PC-3 (cell line): ENCODE results near the gene ZC3H7A. TPM values are rescaled to one million over a fixed set of nuclear protein-coding genes. Genes with fewer than 3 reads are reported as not detected.

Source experiments
- ATAC-seq: fragments of 200-7000 bp; cut with Tn5 transposase; 2 replicates; pipeline ENCODE4 v1.9.1; 2020; ENCODE audit warnings: mild to moderate bottlenecking, moderate library complexity
- BruUV-seq: library from RNA; stranded (reverse); fragments of 400-500 nt; replicated peaks from 2 replicates; lab custom pipeline; 2021; lab: Mats Ljungman, UMichigan
- CTCF ChIA-PET: fragments of 300-600 bp; sonication (Branson Sonifier 250); formaldehyde crosslinking; loops from one replicate; lab custom pipeline; 2022; ENCODE audit warnings: antibody characterized with exemption; lab: Charles Lee
- POLR2A ChIA-PET: fragments of 300-600 bp; sonication (Branson Sonifier 250); formaldehyde crosslinking; loops from one replicate; lab custom pipeline; 2022; ENCODE audit warnings: antibody characterized with exemption; ENCODE audit not compliant: unreplicated experiment; lab: Charles Lee
- DNase-seq: peaks from one replicate; pipeline ENCODE4 v3.0.0-alpha.2; 2015
- H2AFZ ChIP-seq: fragments of 300-600 bp; sonication (generic); 2 replicates; pipeline ENCODE4 v1.6.0; 2016; ENCODE audit warnings: antibody characterized with exemption, low read length
- H3F3A ChIP-seq: fragments of 300-600 bp; sonication (generic); one replicate; pipeline ENCODE4 v1.6.0; 2017; ENCODE audit warnings: antibody characterized with exemption, low read length, control low read depth, mild to moderate bottlenecking; ENCODE audit not compliant: unreplicated experiment
- H3K27ac ChIP-seq: fragments of 300-600 bp; sonication (generic); 2 replicates; pipeline ENCODE4 v1.5.1; 2016; ENCODE audit warnings: mild to moderate bottlenecking, low read length
- H3K27me3 ChIP-seq: fragments of 300-600 bp; sonication (generic); 2 replicates; pipeline ENCODE4 v1.6.1; 2016; ENCODE audit warnings: low read length, mixed read lengths
- H3K36me3 ChIP-seq: fragments of 300-600 bp; sonication (generic); 2 replicates; pipeline ENCODE4 v1.6.1; 2016; ENCODE audit warnings: low read depth, mixed run types, low read length, mixed read lengths
- H3K4me1 ChIP-seq: fragments of 300-600 bp; sonication (generic); 2 replicates; pipeline ENCODE4 v1.5.1; 2016; ENCODE audit warnings: low read length; ENCODE audit not compliant: insufficient read depth
- H3K4me2 ChIP-seq: fragments of 300-600 bp; sonication (generic); 2 replicates; pipeline ENCODE4 v1.6.0; 2016; ENCODE audit warnings: low read length
- H3K4me3 ChIP-seq: fragments of 300-600 bp; sonication (generic); 2 replicates; pipeline ENCODE4 v1.5.1; 2016; ENCODE audit warnings: mild to moderate bottlenecking, low read length, mixed read lengths
- H3K79me2 ChIP-seq: fragments of 300-600 bp; sonication (generic); 2 replicates; pipeline ENCODE4 v1.6.1; 2017; ENCODE audit warnings: low read length, mixed read lengths
- H3K9ac ChIP-seq: fragments of 300-600 bp; sonication (generic); 2 replicates; pipeline ENCODE4 v1.6.0; 2016; ENCODE audit warnings: mild to moderate bottlenecking, low read length
- H3K9me2 ChIP-seq: fragments of 300-600 bp; sonication (generic); replicated peaks from 2 replicates; pipeline ENCODE4 v1.6.1; 2016; ENCODE audit warnings: mixed run types, low read length, mixed read lengths
- H3K9me3 ChIP-seq: fragments of 300-600 bp; sonication (generic); 2 replicates; pipeline ENCODE4 v1.6.1; 2016; ENCODE audit warnings: low read length, mixed read lengths
- H4K20me1 ChIP-seq: fragments of 300-600 bp; sonication (generic); 2 replicates; pipeline ENCODE4 v1.6.1; 2016; ENCODE audit warnings: low read length, mixed read lengths
- CTCF ChIP-seq: fragments of 300-600 bp; sonication (generic); conservative IDR thresholded peaks from 2 replicates; pipeline ENCODE4 v1.5.1; 2017; ENCODE audit warnings: antibody characterized with exemption, low read depth, mild to moderate bottlenecking, low read length
- EZH2 ChIP-seq: fragments of 300-600 bp; sonication (generic); IDR thresholded peaks from one replicate; pipeline ENCODE4 v1.6.1; 2017; ENCODE audit warnings: antibody characterized with exemption, mild to moderate bottlenecking, low read length; ENCODE audit not compliant: unreplicated experiment
- EZH2phosphoT487 ChIP-seq: fragments of 300-600 bp; sonication (generic); IDR thresholded peaks from 2 replicates; pipeline ENCODE4 v1.6.1; 2018; ENCODE audit warnings: mild to moderate bottlenecking, antibody characterized with exemption, low read length, borderline replicate concordance
- intact Hi-C: fragments of 100-400 bp; cut with micrococcal nuclease; formaldehyde crosslinking; loops from 2 replicates; pipeline ENCODE4 v1.9.0; 2023
- total RNA-seq: library from RNA; depleted of rRNA; stranded (reverse); fragments of >200 nt; gene quantifications from 2 replicates; pipeline ENCODE4 v1.2.3, GENCODE V29; 2014

The ZC3H7A gene
- total RNA-seq, 1 experiment from 2014 or later, result 21.2 TPM

DNA sequence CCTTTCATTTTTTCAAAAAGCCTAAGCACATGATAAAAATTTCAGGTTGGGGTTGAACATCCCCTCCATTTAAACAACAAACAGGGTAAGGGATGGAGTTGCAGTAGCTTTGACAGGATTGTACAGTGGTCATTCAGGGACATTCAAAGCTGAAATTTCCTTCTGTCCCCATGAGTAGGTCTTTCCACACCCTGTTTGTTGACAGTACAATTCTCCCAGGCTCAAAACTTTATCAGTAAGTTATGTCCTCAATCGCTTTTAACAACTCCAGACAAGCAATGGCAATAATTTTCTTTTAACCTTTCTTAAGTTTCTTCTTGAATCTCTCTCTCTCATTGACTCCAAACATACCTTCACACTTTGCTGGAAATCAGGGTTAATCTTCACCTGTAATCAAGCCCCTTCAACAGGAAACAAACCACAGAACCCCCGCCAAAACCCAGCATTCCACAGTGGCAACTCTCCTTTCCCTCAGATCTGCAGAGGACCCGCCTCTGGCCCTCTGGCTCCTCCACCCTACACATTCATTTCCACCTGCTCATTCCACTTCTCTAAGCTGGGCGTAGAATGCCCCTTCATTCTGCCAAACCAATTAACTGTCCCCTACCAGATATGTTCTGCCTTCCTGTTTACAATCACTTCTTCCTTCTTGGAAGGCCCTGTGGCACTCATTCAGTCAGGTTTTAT lies 75.1 kb downstream of the ZC3H7A start:
- Histone ChIP-seq H3K79me2 (no peaks in the 10 kb centered on the region), H3K4me3 (no peak overlapping the region), H3K27me3 (no peaks in the 10 kb centered on the region), H3K27ac (no peak overlapping the region), H2AFZ (no peak overlapping the region), H3K36me3 (0 out of 2 replicates have a peak, but pooled peaks cover 6% of the 10 kb centered on the region), H3K4me1 (no peaks in the 10 kb centered on the region), H3K4me2 (no peak overlapping the region), H4K20me1 (no peaks in the 10 kb centered on the region), H3K9me2 (no peaks in the 10 kb centered on the region), H3F3A (no peaks in the 10 kb centered on the region), H3K9ac (no peak overlapping the region), H3K9me3 (no peaks in the 10 kb centered on the region)
- ChIA-PET POLR2A (no interaction called here), CTCF (no interaction called here)
- TF ChIP-seq EZH2 (no peak), CTCF (no peak), EZH2phosphoT487 (no peak)
- DNase-seq (no peak), ATAC-seq (no peak)
- intact Hi-C loops, result no loop called here
- no TSS peak for BruUV-seq

DNA sequence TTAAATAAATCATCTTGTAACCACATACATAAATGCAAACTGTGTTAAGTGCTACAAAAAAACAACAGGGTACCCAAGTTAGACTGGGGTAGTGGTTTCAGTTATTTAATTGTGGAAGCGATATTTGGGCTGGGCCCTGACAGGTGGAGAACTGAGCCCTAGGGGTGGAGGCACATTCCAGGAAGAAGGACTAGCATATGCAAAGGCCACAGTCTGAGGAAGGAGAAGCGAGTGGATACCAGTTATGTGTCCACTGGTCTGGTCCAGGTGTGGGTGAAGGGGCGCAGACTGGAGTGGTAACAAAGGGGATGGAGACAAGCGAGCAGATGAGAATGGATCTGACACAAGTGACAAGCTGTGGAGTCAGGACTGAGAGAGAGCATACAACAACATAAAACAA lies 77.3 kb downstream of the ZC3H7A start:
- no peaks in the 10 kb centered on the region for H3K9me2 ChIP-seq
- no peaks in the 10 kb centered on the region for H3K4me1 ChIP-seq
- BruUV-seq, result no TSS peak
- no peaks in the 10 kb centered on the region for H3K79me2 ChIP-seq
- peaks cover 6% of the 10 kb centered on the region; the same call in 1 of the 2 replicates for H3K36me3 ChIP-seq
- no peaks in the 10 kb centered on the region for H3K27me3 ChIP-seq
- H2AFZ ChIP-seq, result no peak overlapping the region
- DNase-seq (no peak), ATAC-seq (no peak)
- H3K9me3 ChIP-seq, result no peaks in the 10 kb centered on the region
- H3K27ac ChIP-seq, result no peak overlapping the region
- no peak overlapping the region for H3K9ac ChIP-seq
- POLR2A ChIA-PET, result no interaction called here
- CTCF ChIA-PET, result no interaction called here
- intact Hi-C loops, result no loop called here
- H3F3A ChIP-seq, result no peaks in the 10 kb centered on the region
- no peak overlapping the region for H3K4me3 ChIP-seq
- H3K4me2 ChIP-seq, result no peak overlapping the region
- no peaks in the 10 kb centered on the region for H4K20me1 ChIP-seq
- no peak for TF ChIP-seq EZH2
- no peak for TF ChIP-seq CTCF
- no peak for TF ChIP-seq EZH2phosphoT487

- H3K79me2 ChIP-seq, result no peaks in the 10 kb centered on the region
- no peak for ATAC-seq
- H3F3A ChIP-seq, result no peaks in the 10 kb centered on the region
- no peak for DNase-seq
- no TSS peak for BruUV-seq
- H3K4me2 ChIP-seq, result no peak overlapping the region
- no peak overlapping the region for H2AFZ ChIP-seq
- H3K27ac ChIP-seq, result no peak overlapping the region
- no peaks in the 10 kb centered on the region for H4K20me1 ChIP-seq
- CTCF ChIA-PET, result no interaction called here
- TF ChIP-seq CTCF, result no peak
- no peak for TF ChIP-seq EZH2phosphoT487
- no peak for TF ChIP-seq EZH2
- peaks cover 6% of the 10 kb centered on the region; the same call in 1 of the 2 replicates for H3K36me3 ChIP-seq
- intact Hi-C loops, result no loop called here
- H3K9me2 ChIP-seq, result no peaks in the 10 kb centered on the region
- POLR2A ChIA-PET, result no interaction called here
- H3K4me1 ChIP-seq, result no peaks in the 10 kb centered on the region
- no peaks in the 10 kb centered on the region for H3K9me3 ChIP-seq
- no peak overlapping the region for H3K9ac ChIP-seq
- no peaks in the 10 kb centered on the region for H3K27me3 ChIP-seq
- no peak overlapping the region for H3K4me3 ChIP-seq
These were observed 77.9 kb downstream of the ZC3H7A start for GRCh38 chr16:11719171-11719570.
